GM12874 (cell line): ENCODE measurements around the gene C1D.

Source experiments
- TF ChIP-seq, protein P1 (sequence below): IDR thresholded peaks from 2 replicates; pipeline ENCODE4 v1.5.1; 2011; ENCODE audit warnings: low read depth, mild to moderate bottlenecking, control low read depth, low read length, moderate library complexity; ENCODE audit not compliant: insufficient read depth

Gene C1D

DNA sequence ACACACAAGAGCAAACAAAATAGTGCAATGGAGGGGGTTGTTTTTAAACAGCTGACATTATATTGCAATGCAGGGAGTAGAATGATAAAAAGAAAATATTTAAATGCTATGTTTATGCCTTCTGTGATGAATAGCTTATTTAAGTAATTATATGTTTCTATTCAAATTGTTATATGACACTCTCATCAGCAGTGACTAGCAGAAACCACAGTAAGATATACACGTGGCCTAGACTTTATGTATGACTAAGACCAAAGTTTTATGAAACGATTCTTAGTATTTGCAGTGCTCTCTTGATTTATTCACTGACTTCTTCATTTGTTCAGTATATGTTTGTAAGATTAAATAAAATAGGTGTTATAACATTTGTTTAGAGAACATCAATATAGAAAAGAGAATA, 26.1 kb upstream of the C1D start:
- TF ChIP-seq, protein P1, sequence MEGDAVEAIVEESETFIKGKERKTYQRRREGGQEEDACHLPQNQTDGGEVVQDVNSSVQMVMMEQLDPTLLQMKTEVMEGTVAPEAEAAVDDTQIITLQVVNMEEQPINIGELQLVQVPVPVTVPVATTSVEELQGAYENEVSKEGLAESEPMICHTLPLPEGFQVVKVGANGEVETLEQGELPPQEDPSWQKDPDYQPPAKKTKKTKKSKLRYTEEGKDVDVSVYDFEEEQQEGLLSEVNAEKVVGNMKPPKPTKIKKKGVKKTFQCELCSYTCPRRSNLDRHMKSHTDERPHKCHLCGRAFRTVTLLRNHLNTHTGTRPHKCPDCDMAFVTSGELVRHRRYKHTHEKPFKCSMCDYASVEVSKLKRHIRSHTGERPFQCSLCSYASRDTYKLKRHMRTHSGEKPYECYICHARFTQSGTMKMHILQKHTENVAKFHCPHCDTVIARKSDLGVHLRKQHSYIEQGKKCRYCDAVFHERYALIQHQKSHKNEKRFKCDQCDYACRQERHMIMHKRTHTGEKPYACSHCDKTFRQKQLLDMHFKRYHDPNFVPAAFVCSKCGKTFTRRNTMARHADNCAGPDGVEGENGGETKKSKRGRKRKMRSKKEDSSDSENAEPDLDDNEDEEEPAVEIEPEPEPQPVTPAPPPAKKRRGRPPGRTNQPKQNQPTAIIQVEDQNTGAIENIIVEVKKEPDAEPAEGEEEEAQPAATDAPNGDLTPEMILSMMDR = no peak

DNA sequence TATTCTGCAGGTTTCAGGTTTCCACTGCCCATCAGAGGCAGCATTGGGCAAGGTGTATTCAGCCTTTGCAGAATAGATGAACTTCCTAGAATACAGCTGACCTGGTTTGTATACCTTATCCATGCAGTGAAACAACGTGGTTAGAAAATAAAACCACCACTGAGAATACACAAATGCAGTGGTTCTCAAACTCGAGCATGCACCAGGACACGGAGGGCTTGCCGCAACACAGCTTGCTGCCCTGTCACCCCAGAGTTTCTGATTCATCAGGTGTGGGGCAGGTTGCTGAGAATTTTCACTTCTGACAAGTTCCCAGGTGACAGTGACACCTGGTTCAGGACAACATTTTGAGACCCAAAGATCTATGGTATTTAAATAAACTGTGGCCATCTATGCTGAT, 23.4 kb upstream of the C1D start:
- TF ChIP-seq, protein P1 = no peak

GRCh38 chr2:68083346-68083745, 20.5 kb upstream of the C1D start:
- TF ChIP-seq, protein P1 = no peak

DNA sequence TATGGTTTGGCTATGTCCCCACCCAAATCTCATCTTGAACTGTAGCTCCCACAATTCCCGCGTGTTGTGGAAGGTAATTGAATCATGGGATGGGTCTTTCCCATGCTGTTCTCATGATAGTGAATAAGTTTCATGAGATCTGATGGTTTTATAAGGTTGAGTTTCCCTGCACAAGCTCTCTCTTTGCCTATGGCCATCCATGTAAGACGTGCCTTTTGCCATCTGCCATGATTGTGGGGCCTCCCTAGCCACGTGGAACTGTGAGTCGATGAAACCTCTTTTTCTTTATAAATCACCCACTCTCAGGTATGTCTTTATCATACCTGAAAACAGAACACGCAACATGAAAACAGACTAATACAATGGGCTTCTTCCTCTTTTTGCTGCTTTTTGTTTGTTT, 11.2 kb upstream of the C1D start:
- TF ChIP-seq, protein P1 = no peak

- TF ChIP-seq, protein P1 = no peak
These were observed 2.2 kb downstream of the C1D start for GRCh38 chr2:68060652-68061051.

GRCh38 chr2:68059784-68060525, 2.8 kb downstream of the C1D start:
- TF ChIP-seq, protein P1 = no peak

DNA sequence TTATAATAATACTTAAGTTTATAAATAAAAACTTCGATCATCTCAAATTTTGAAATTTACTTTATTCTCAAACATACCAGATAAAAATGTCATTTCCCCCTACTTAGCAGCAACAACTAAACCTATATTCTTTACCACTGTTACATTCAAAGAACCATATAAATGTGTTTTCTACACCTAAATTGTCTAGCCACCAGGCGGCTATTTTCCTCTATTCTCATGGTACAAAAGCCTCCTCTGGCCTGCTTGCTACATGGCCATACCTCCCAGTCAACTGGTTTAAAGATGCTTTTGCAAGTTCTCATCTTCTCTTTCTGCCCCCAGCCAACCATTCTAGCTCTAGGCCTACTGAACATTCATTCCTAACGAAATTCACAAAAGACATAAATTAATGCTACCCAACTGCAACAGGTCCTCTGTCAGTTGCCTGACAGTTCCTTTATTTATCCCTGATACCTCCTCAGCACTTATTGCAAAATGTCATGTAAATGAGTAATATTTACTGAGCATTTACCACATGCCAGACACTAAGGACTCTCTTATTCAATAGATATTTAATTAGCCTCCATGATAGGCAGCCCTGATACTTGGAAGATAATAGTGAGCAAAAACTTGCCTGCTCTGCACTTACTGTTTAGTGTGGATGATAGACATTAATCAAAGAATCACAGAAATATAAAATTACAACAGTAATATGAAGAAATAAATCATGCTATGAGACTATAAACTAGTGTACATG, 5.0 kb downstream of the C1D start:
- TF ChIP-seq, protein P1 = no peak
